MM.1S (cell line): ENCODE results near the gene GPR17.

Experiments
- DNase-seq: peaks from one replicate; pipeline ENCODE4 v3.0.0-alpha.2; 2015
- H2AFZ ChIP-seq: fragments of 300-600 bp; sonication (generic); 2 replicates; pipeline ENCODE4 v1.6.0; 2016; ENCODE audit warnings: antibody characterized with exemption, low read length
- H3F3A ChIP-seq: fragments of 300-600 bp; sonication (generic); 2 replicates; pipeline ENCODE4 v1.6.1; 2016; ENCODE audit warnings: mild to moderate bottlenecking, antibody characterized with exemption, low read length, moderate library complexity, mixed read lengths; ENCODE audit not compliant: insufficient read depth
- H3K27ac ChIP-seq: fragments of 300-600 bp; sonication (generic); 2 replicates; pipeline ENCODE4 v1.5.1; 2016; ENCODE audit warnings: mild to moderate bottlenecking, low read length
- H3K27me3 ChIP-seq: fragments of 300-600 bp; sonication (generic); replicated peaks from 2 replicates; pipeline ENCODE4 v1.6.0; 2016; ENCODE audit warnings: low read length; ENCODE audit not compliant: insufficient read depth
- H3K36me3 ChIP-seq: fragments of 300-600 bp; sonication (generic); replicated peaks from 2 replicates; pipeline ENCODE4 v1.6.1; 2016; ENCODE audit warnings: mild to moderate bottlenecking, low read length, mixed read lengths; ENCODE audit not compliant: insufficient read depth
- H3K4me1 ChIP-seq: fragments of 300-600 bp; sonication (generic); 2 replicates; pipeline ENCODE4 v1.6.1; 2016; ENCODE audit warnings: low read length, mixed read lengths
- H3K4me2 ChIP-seq: fragments of 300-600 bp; sonication (generic); 2 replicates; pipeline ENCODE4 v1.6.0; 2016; ENCODE audit warnings: low read depth, low read length
- H3K4me3 ChIP-seq: fragments of 300-600 bp; sonication (generic); 2 replicates; pipeline ENCODE4 v1.5.1; 2016; ENCODE audit warnings: low read length, mixed read lengths
- H3K79me2 ChIP-seq: fragments of 300-600 bp; sonication (generic); 2 replicates; pipeline ENCODE4 v1.6.1; 2016; ENCODE audit warnings: mixed run types, low read length, mixed read lengths
- H3K9ac ChIP-seq: fragments of 300-600 bp; sonication (generic); 2 replicates; pipeline ENCODE4 v1.6.1; 2016; ENCODE audit warnings: low read length, mixed read lengths
- H3K9me2 ChIP-seq: fragments of 300-600 bp; sonication (generic); replicated peaks from 2 replicates; pipeline ENCODE4 v1.6.1; 2016; ENCODE audit warnings: mild to moderate bottlenecking, low read length, mixed read lengths; ENCODE audit not compliant: insufficient read depth
- H3K9me3 ChIP-seq: fragments of 300-600 bp; sonication (generic); replicated peaks from 2 replicates; pipeline ENCODE4 v1.6.1; 2016; ENCODE audit warnings: mild to moderate bottlenecking, low read length, mixed read lengths; ENCODE audit not compliant: insufficient read depth
- H4K20me1 ChIP-seq: fragments of 300-600 bp; sonication (generic); 2 replicates; pipeline ENCODE4 v1.6.1; 2016; ENCODE audit warnings: mild to moderate bottlenecking, low read length, moderate library complexity, mixed read lengths; ENCODE audit not compliant: insufficient read depth
- EZH2 ChIP-seq: fragments of 300-600 bp; sonication (generic); optimal IDR thresholded peaks from 2 replicates; pipeline ENCODE3; 2017; ENCODE audit warnings: low read depth, mild to moderate bottlenecking, antibody characterized with exemption, low read length, mixed read lengths
- EZH2phosphoT487 ChIP-seq: fragments of 300-600 bp; sonication (generic); IDR thresholded peaks from 2 replicates; pipeline ENCODE4 v1.6.1; 2018; ENCODE audit warnings: antibody characterized with exemption, low read length
- TF ChIP-seq, protein P1 (sequence below): fragments of 300-600 bp; sonication (generic); IDR thresholded peaks from 2 replicates; pipeline ENCODE4 v1.5.1; 2016; ENCODE audit warnings: antibody characterized with exemption, low read length, mixed read lengths

The GPR17 gene

DNA sequence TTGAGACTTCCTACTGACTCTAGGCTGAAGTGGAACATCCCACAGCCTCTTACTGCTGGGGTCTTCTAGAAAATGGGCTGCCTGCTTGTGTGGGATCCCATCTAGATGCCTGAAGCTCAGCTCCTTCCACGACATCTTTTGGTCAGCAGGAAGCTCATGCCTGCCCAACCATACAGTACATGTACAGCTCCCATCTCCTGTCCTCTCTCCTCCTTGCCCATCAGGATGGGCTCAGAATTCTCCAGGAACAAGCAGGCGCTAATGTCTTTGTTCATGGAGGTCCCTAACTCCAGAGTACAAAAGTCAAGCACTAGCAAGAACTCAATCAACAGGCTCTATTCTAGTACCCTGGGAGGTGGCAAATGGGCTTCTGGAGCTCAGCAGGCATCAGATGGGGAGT lies 31.7 kb upstream of the GPR17 start:
- H3K9ac ChIP-seq: no peak overlapping the region
- H3K27ac ChIP-seq: no peak overlapping the region
- H4K20me1 ChIP-seq: no peaks in the 10 kb centered on the region
- H3K36me3 ChIP-seq: no peaks in the 10 kb centered on the region
- no peaks in the 10 kb centered on the region for H3F3A ChIP-seq
- H2AFZ ChIP-seq: no peak overlapping the region
- no peak for DNase-seq
- H3K4me3 ChIP-seq: no peak overlapping the region
- H3K9me3 ChIP-seq: no peaks in the 10 kb centered on the region
- no peaks in the 10 kb centered on the region for H3K4me1 ChIP-seq
- peaks cover 34% of the 10 kb centered on the region for H3K27me3 ChIP-seq
- TF ChIP-seq EZH2 (no peak), EZH2phosphoT487 (no peak)
- TF ChIP-seq, protein P1, sequence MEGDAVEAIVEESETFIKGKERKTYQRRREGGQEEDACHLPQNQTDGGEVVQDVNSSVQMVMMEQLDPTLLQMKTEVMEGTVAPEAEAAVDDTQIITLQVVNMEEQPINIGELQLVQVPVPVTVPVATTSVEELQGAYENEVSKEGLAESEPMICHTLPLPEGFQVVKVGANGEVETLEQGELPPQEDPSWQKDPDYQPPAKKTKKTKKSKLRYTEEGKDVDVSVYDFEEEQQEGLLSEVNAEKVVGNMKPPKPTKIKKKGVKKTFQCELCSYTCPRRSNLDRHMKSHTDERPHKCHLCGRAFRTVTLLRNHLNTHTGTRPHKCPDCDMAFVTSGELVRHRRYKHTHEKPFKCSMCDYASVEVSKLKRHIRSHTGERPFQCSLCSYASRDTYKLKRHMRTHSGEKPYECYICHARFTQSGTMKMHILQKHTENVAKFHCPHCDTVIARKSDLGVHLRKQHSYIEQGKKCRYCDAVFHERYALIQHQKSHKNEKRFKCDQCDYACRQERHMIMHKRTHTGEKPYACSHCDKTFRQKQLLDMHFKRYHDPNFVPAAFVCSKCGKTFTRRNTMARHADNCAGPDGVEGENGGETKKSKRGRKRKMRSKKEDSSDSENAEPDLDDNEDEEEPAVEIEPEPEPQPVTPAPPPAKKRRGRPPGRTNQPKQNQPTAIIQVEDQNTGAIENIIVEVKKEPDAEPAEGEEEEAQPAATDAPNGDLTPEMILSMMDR: no peak
- H3K9me2 ChIP-seq: no peaks in the 10 kb centered on the region
- H3K79me2 ChIP-seq: no peaks in the 10 kb centered on the region
- no peak overlapping the region for H3K4me2 ChIP-seq

DNA sequence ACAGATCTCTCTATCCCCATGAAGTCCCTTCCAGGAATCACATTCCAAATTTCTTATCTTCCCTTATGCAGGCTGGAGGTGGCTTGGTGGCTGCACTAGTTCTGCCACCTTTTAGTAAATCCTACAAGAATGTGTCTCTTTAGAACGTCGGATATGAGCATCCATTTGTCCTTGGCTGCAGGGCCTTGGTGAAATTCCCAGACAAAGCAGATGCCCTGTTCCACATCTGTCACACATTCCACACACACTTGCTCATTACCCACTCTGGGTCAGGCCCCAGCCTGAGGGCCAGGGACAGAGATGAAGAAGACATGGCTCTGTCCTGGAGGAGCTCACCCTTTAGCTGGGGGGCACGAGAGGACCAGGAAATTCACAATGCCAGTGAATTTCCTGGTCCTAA lies 31.2 kb upstream of the GPR17 start:
- no peaks in the 10 kb centered on the region for H3K4me1 ChIP-seq
- no peaks in the 10 kb centered on the region for H3K9me2 ChIP-seq
- H3K9ac ChIP-seq: no peak overlapping the region
- no peak for DNase-seq
- H3K79me2 ChIP-seq: no peaks in the 10 kb centered on the region
- H3F3A ChIP-seq: no peaks in the 10 kb centered on the region
- H3K4me3 ChIP-seq: no peak overlapping the region
- no peaks in the 10 kb centered on the region for H3K9me3 ChIP-seq
- no peak overlapping the region for H2AFZ ChIP-seq
- H4K20me1 ChIP-seq: no peaks in the 10 kb centered on the region
- no peak overlapping the region for H3K4me2 ChIP-seq
- H3K27me3 ChIP-seq: peaks cover 34% of the 10 kb centered on the region
- TF ChIP-seq, protein P1: no peak
- no peak for TF ChIP-seq EZH2
- TF ChIP-seq EZH2phosphoT487: no peak
- H3K36me3 ChIP-seq: no peaks in the 10 kb centered on the region
- H3K27ac ChIP-seq: no peak overlapping the region

DNA sequence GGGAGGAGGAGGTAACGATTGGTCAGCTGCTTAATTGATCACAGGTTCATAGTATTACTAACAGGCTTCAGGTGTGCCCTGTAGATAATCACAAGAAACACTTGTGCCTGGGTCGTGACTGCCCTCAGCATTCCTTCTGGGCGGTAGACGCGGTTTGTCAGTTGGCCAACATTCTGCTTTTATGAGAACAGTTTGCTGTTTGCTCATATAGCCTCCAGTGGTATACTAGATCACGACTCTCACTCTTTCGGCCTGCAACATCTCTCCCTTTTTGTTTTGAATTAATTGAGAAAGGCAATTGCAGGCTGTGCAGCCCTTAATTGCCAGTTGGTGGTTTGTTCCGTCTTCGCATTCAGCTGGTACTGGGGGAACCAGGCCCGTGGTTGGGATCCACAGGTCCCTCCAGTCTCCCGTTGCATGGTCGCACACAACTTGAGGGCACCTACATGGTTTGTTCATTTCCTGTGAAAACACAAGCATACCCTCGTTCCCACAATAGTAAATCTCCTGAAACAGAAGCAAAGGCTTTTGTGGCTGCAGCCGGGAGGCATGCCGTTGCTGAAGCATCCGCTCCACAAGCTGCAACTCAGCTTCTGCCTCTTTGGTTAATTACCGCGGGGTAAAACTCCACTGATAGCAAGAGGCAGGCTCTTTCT lies 30.3 kb upstream of the GPR17 start:
- H3K9me2 ChIP-seq: no peaks in the 10 kb centered on the region
- H3K27me3 ChIP-seq: peaks cover 33% of the 10 kb centered on the region
- no peak for DNase-seq
- H3K4me1 ChIP-seq: no peaks in the 10 kb centered on the region
- no peaks in the 10 kb centered on the region for H3K36me3 ChIP-seq
- H3K79me2 ChIP-seq: no peaks in the 10 kb centered on the region
- no peak overlapping the region for H3K4me2 ChIP-seq
- H4K20me1 ChIP-seq: no peaks in the 10 kb centered on the region
- H3K9ac ChIP-seq: no peak overlapping the region
- no peaks in the 10 kb centered on the region for H3K9me3 ChIP-seq
- no peak for TF ChIP-seq EZH2
- TF ChIP-seq, protein P1: no peak
- H3K4me3 ChIP-seq: no peak overlapping the region
- no peaks in the 10 kb centered on the region for H3F3A ChIP-seq
- H3K27ac ChIP-seq: no peak overlapping the region
- no peak overlapping the region for H2AFZ ChIP-seq
